Fibroblast of pulmonary artery (primary cell): ENCODE measurements around the gene TRERF1.

Experiments
- DNase-seq: peaks from one replicate; pipeline ENCODE4 v3.0.0-alpha.2; 2010; ENCODE audit warnings: low read depth
- H3K4me3 ChIP-seq: replicated peaks from 2 replicates; pipeline ENCODE4 v1.5.1; 2011; ENCODE audit warnings: low read depth, mild to moderate bottlenecking, control low read depth, low read length, moderate library complexity
- TF ChIP-seq, protein P1 (sequence below): IDR thresholded peaks from 2 replicates; pipeline ENCODE4 v1.5.1; 2011; ENCODE audit warnings: mild to moderate bottlenecking, control low read depth, low read length, inconsistent platforms; ENCODE audit errors: missing control alignments

Gene TRERF1

DNA sequence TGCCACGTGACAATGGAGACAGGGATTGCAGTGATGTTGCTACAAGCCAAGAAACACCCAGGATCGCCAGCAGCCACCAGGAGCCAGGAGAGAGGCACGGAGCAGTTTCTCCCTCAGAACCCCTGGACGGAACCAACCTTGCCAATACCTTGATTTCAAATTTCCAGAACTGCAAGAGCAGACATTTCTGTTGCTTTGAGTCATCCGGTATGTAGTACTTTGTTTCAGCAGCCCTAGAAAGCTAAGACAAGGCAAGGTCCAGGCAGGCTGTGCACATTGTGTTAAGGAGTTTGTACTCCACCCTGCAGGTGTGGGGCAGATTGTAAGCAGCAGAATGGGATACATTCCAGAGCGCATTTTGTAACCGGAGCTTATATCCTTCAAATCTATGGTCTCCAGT, 48.3 kb downstream of the TRERF1 start:
- H3K4me3 ChIP-seq = no peak overlapping the region
- TF ChIP-seq, protein P1, sequence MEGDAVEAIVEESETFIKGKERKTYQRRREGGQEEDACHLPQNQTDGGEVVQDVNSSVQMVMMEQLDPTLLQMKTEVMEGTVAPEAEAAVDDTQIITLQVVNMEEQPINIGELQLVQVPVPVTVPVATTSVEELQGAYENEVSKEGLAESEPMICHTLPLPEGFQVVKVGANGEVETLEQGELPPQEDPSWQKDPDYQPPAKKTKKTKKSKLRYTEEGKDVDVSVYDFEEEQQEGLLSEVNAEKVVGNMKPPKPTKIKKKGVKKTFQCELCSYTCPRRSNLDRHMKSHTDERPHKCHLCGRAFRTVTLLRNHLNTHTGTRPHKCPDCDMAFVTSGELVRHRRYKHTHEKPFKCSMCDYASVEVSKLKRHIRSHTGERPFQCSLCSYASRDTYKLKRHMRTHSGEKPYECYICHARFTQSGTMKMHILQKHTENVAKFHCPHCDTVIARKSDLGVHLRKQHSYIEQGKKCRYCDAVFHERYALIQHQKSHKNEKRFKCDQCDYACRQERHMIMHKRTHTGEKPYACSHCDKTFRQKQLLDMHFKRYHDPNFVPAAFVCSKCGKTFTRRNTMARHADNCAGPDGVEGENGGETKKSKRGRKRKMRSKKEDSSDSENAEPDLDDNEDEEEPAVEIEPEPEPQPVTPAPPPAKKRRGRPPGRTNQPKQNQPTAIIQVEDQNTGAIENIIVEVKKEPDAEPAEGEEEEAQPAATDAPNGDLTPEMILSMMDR = no peak
- DNase-seq = peak; percentile 25

GRCh38 chr6:42402184-42402583, 49.5 kb downstream of the TRERF1 start:
- H3K4me3 ChIP-seq = no peak overlapping the region
- peak; percentile 38 for DNase-seq
- TF ChIP-seq, protein P1 = no peak

- TF ChIP-seq, protein P1 = no peak
- DNase-seq = no peak
- no peak overlapping the region for H3K4me3 ChIP-seq
Measured at GRCh38 chr6:42401613-42401951, 50.1 kb downstream of the TRERF1 start.

DNA sequence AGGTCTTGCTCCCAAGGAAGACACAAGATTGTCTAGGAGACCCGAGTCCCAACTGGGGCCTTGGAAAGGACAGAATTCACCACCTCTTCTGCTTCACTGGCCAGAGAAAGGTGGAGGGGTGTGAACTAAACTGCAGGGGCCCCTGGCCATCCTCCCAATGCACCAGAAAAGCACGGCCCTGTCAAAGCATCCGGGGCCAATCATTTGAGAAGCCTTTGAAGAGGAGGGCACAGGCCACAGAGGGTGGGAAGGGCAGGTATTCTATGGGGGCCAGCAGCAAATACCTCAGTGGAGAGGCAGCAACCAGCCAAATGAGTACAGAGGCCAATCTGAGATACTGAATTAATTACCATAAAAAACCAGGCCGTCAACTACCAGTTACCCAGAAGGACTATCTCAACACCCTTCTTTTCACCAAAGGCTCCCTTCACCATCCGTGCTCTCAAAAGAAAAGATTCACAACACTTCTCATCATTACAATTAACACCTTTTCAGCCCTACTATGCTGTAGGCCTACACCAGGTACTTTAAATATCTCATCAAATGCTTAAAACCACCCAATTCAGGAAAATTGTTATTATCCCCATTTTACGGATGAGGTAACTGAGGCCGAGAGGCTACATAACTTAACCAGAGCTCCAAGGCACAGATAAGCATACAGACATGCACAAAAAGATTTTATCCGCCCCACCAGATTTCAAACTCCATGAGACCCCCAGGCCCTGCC, 50.7 kb downstream of the TRERF1 start:
- no peak for DNase-seq
- H3K4me3 ChIP-seq = no peak overlapping the region
- TF ChIP-seq, protein P1 = no peak

DNA sequence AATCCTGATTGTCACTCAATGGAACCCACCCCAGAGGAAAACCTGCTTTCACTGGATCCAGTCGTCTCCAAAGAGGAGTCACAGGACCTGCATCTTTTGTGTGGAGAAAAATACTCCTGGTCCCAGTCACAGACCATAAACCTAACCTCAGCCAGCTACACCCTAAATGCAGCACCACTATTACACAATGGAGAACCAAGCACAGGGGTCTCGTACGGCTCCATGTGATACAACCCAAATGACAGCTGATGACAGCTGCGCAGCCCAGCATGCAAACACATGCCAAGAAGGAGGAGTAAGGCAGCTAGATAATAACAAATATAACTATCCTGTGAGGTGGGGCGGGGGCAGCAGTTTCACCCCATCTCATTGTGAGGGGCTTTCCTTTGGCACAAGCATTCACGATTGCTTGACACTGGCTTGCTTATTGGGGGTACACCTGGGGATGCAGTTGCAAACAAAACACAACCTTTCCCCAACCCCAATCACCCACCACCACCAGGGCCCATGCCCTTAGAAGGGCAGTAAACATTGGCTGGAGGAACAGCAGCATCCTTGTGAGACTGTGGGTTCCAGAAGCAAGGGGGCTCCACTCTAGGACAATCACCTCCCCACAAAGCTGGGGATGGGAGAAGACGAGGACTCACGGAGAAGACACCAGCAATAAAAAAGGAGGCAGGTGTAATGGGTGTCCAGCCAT, 51.5 kb downstream of the TRERF1 start:
- TF ChIP-seq, protein P1 = no peak
- no peak overlapping the region for H3K4me3 ChIP-seq
- no peak for DNase-seq

- H3K4me3 ChIP-seq = no peak overlapping the region
- TF ChIP-seq, protein P1 = no peak
- DNase-seq = no peak
Measured at GRCh38 chr6:42396720-42397119, 55.0 kb downstream of the TRERF1 start.
